ENCODE results near the gene RASGRP1. TPM values are rescaled to one million over a fixed set of nuclear protein-coding genes. Genes with fewer than 3 reads are reported as not detected.
A peak's percentile ranks its signal among the peaks of the same experiment; 100 is the strongest.

The RASGRP1 gene
- total RNA-seq, 4 donors from 2014 or later, result 0.79 to 6.2 (median 1.9) TPM

GRCh38 chr15:38559131-38559530 lies 5.5 kb downstream of the RASGRP1 start:
- no peak for DNase-seq (ENCODE audit: low spot score)
- TF ChIP-seq CTCF (IDR thresholded peaks at IDR 0.05), result no peak
- ATAC-seq (ENCODE audit: low FRiP score), result no peak

DNA sequence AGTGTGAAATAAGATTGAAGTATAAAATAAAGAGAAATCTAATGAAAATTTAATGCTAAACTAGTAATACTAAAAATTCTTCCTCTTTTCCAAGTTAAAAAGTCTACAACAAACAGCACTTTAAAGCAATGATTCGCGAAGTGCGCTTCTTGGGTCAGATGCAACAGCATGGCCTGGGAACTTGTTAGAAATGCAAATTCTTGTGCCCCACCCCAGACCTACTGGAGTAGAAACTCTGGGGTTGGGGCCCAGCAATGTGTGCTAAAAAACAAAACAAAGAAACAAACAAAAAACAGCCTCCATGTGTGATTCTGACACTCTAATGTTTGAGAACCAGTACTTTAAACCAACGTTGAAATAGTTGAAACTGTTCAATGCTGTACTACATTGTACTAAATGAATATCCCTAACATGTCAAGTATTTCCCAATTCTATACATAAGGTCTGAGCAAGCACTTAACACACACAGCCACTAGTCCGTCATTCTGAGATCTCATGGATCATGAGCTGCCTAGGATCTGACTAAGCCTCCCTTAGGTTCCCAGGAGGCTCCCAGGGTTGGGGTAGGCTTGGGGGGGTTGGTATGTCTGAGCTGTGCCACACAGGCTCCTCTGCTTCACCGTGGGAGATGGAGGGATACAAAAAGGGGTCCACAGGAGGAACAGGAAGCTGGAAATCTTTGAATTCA lies 6.1 kb downstream of the RASGRP1 start:
- DNase-seq (ENCODE audit: low spot score) (no peak), ATAC-seq (ENCODE audit: low FRiP score) (no peak)
- TF ChIP-seq CTCF (IDR thresholded peaks at IDR 0.05), result no peak

DNA sequence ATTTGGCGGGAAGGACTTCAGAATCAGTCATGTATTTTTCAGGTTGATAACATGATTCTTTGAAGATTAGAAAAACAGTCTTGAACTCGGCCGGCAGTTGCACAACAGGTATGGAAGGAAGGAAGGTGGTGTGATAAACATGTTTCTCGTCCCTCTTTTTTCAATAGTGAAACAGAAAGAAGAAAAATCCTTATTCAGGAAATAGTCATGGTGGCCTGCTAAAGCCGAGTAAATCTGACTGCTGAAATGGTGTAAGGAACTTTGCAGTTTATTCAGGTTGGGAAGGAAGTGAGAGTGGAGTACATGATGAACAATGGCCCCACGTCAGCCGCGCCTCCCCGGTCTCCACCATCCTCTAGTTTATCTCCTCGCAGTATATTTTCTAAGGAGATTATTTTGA lies 6.7 kb downstream of the RASGRP1 start:
- ATAC-seq (ENCODE audit: low FRiP score) (no peak), DNase-seq (ENCODE audit: low spot score) (no peak)
- no peak for TF ChIP-seq CTCF (IDR thresholded peaks at IDR 0.05)

- TF ChIP-seq CTCF (IDR thresholded peaks at IDR 0.05), result no peak
- DNase-seq (ENCODE audit: low spot score) (no peak), ATAC-seq (ENCODE audit: low FRiP score) (no peak)
Measured at GRCh38 chr15:38555686-38556334, 8.8 kb downstream of the RASGRP1 start.

DNA sequence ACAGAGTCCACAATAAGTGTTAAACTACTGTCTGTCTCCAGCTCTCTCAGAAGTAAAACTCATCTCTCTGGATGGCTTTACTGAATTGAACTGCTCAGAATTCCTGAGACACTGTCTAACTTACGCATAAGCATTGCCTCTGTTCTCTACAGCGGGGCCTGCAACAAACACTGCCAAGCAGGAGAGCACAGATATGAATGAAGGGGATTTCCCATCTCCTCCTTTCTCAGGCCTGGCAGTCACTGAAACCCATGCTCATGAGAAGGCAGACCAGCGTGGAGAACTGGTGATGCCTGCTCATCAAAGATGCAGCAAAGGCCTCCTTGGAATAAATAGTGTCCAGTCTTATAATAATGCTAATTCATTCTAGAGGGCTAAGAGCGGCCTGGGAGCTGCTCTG lies 10.3 kb downstream of the RASGRP1 start:
- ATAC-seq (ENCODE audit: low FRiP score), result peak; percentile 68
- DNase-seq (ENCODE audit: low spot score), result no peak
- TF ChIP-seq CTCF (IDR thresholded peaks at IDR 0.05), result no peak

GRCh38 chr15:38553071-38553470 lies 11.5 kb downstream of the RASGRP1 start:
- TF ChIP-seq CTCF (IDR thresholded peaks at IDR 0.05), result no peak
- no peak for ATAC-seq (ENCODE audit: low FRiP score)

More at GRCh38 chr15:38553071-38553470, 11.5 kb downstream of the RASGRP1 start:
- no peak for DNase-seq (ENCODE audit: low spot score)
